Measurements from ENCODE around the gene IL18RAP. TPM values are rescaled to one million over a fixed set of nuclear protein-coding genes. Genes with fewer than 3 reads are reported as not detected.

Gene IL18RAP
- total RNA-seq, 1 experiment from 2014 or later: not detected

DNA sequence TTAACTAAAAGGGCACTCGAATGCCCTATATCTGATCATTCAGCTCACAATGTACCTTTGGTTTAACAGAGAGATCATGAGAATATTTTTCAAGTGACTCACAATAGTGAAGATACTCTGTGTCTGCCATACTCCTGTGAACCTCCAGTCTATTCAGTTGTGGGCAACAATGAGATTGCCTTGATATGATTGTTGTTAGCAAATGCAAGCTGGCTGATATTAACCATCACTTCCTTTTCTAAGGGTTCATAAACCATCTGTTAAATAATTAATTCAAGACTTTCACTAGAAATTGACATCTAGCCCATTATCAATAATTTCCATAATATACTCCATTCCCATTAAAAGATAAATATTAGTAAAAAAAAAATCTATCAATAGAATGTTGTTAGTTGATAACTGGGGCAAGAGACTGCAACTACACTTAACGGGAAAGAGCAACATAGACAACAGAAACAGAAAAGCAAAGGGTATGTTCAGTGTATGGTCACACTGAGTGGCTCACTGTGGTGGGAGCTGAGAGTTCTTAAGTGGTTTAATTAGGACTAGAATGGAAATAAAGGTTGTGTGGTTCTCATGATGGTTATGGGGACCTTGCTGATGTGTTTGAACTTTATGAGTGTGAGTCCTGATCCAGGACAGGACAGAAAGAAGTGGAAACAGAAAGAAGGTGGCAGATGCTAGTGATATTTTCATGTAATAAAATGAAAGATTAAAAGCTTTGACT lies 11.9 kb downstream of the IL18RAP start (continued):
- TF ChIP-seq HMGXB4 (CRISPR knock-in tag; IDR thresholded peaks at IDR 0.05) (no peak), PRDM15 (CRISPR knock-in tag; IDR thresholded peaks at IDR 0.05) (no peak), USF2 (CRISPR knock-in tag; IDR thresholded peaks at IDR 0.05) (no peak)
- TF ChIP-seq, protein P1, sequence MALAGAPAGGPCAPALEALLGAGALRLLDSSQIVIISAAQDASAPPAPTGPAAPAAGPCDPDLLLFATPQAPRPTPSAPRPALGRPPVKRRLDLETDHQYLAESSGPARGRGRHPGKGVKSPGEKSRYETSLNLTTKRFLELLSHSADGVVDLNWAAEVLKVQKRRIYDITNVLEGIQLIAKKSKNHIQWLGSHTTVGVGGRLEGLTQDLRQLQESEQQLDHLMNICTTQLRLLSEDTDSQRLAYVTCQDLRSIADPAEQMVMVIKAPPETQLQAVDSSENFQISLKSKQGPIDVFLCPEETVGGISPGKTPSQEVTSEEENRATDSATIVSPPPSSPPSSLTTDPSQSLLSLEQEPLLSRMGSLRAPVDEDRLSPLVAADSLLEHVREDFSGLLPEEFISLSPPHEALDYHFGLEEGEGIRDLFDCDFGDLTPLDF (CRISPR knock-in tag; IDR thresholded peaks at IDR 0.05): no peak
- TF ChIP-seq, protein P2, sequence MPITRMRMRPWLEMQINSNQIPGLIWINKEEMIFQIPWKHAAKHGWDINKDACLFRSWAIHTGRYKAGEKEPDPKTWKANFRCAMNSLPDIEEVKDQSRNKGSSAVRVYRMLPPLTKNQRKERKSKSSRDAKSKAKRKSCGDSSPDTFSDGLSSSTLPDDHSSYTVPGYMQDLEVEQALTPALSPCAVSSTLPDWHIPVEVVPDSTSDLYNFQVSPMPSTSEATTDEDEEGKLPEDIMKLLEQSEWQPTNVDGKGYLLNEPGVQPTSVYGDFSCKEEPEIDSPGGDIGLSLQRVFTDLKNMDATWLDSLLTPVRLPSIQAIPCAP (CRISPR knock-in tag; IDR thresholded peaks at IDR 0.05): no peak

DNA sequence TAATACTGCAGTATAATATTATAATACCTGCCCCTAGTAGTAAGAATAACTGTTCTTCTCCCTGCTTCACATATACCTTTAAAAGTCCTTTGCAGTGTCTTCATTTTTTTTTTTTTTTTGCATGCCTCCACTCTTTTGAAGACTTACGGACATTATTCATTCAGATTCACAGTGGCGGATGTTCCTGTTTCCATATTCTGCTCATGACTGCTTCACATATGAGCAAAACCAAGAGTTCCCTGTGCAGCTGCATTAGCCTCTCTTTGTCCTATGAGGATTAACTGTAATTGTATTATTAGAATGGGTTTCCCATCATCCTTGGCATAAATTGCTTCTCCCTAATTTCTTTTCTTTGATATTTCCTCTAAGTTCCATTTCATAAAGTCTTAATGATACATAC lies 12.8 kb downstream of the IL18RAP start:
- no peak for ATAC-seq
- Mint-ChIP-seq H3K27me3 (ENCODE audit: low read depth) (no peaks in the 10 kb centered on the region; the same call in 1 of the 2 replicates), H3K4me3 (no peak overlapping the region), H3K9me3 (no peaks in the 10 kb centered on the region), H3K36me3 (no peaks in the 10 kb centered on the region), H3K27ac (no peak overlapping the region), H3K4me1 (no peaks in the 10 kb centered on the region)
- POLR2A ChIA-PET: no interaction called here
- CTCF ChIA-PET: interaction anchor here (0.8 kb wide), 1 partner anchor 134 kb away, joined by 3 read pairs; no protein-coding TSS in a partner anchor
- no peak for DNase-seq (ENCODE audit: low spot score)
- TF ChIP-seq NFATC4 (CRISPR knock-in tag; IDR thresholded peaks at IDR 0.05): no peak

- POLR2A ChIA-PET: no interaction called here
- TF ChIP-seq CBFB (CRISPR knock-in tag; IDR thresholded peaks at IDR 0.05; ENCODE audit: low read depth) (no peak), OVOL2 (CRISPR knock-in tag; IDR thresholded peaks at IDR 0.05; ENCODE audit: borderline replicate concordance) (no peak), KAT7 (CRISPR knock-in tag; IDR thresholded peaks at IDR 0.05; ENCODE audit: borderline replicate concordance) (no peak), ERG (CRISPR knock-in tag; IDR thresholded peaks at IDR 0.05) (no peak), SOX15 (CRISPR knock-in tag; IDR thresholded peaks at IDR 0.05) (no peak), TEAD1 (CRISPR knock-in tag; IDR thresholded peaks at IDR 0.05) (no peak), JUN (CRISPR knock-in tag; IDR thresholded peaks at IDR 0.05) (no peak)
- TF ChIP-seq, protein P3, sequence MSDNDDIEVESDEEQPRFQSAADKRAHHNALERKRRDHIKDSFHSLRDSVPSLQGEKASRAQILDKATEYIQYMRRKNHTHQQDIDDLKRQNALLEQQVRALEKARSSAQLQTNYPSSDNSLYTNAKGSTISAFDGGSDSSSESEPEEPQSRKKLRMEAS (CRISPR knock-in tag; IDR thresholded peaks at IDR 0.05): no peak
- TF ChIP-seq, protein P4, sequence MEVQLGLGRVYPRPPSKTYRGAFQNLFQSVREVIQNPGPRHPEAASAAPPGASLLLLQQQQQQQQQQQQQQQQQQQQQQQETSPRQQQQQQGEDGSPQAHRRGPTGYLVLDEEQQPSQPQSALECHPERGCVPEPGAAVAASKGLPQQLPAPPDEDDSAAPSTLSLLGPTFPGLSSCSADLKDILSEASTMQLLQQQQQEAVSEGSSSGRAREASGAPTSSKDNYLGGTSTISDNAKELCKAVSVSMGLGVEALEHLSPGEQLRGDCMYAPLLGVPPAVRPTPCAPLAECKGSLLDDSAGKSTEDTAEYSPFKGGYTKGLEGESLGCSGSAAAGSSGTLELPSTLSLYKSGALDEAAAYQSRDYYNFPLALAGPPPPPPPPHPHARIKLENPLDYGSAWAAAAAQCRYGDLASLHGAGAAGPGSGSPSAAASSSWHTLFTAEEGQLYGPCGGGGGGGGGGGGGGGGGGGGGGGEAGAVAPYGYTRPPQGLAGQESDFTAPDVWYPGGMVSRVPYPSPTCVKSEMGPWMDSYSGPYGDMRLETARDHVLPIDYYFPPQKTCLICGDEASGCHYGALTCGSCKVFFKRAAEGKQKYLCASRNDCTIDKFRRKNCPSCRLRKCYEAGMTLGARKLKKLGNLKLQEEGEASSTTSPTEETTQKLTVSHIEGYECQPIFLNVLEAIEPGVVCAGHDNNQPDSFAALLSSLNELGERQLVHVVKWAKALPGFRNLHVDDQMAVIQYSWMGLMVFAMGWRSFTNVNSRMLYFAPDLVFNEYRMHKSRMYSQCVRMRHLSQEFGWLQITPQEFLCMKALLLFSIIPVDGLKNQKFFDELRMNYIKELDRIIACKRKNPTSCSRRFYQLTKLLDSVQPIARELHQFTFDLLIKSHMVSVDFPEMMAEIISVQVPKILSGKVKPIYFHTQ (CRISPR knock-in tag; IDR thresholded peaks at IDR 0.05): no peak
- TF ChIP-seq, protein P5, sequence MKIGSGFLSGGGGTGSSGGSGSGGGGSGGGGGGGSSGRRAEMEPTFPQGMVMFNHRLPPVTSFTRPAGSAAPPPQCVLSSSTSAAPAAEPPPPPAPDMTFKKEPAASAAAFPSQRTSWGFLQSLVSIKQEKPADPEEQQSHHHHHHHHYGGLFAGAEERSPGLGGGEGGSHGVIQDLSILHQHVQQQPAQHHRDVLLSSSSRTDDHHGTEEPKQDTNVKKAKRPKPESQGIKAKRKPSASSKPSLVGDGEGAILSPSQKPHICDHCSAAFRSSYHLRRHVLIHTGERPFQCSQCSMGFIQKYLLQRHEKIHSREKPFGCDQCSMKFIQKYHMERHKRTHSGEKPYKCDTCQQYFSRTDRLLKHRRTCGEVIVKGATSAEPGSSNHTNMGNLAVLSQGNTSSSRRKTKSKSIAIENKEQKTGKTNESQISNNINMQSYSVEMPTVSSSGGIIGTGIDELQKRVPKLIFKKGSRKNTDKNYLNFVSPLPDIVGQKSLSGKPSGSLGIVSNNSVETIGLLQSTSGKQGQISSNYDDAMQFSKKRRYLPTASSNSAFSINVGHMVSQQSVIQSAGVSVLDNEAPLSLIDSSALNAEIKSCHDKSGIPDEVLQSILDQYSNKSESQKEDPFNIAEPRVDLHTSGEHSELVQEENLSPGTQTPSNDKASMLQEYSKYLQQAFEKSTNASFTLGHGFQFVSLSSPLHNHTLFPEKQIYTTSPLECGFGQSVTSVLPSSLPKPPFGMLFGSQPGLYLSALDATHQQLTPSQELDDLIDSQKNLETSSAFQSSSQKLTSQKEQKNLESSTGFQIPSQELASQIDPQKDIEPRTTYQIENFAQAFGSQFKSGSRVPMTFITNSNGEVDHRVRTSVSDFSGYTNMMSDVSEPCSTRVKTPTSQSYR (CRISPR knock-in tag; IDR thresholded peaks at IDR 0.05): no peak
These were observed 13.4 kb downstream of the IL18RAP start for GRCh38 chr2:102436323-102436722.

More at GRCh38 chr2:102436323-102436722, 13.4 kb downstream of the IL18RAP start:
- DNase-seq (ENCODE audit: low spot score) (no peak), ATAC-seq (no peak)
- CTCF ChIA-PET: interaction anchor here (0.8 kb wide), 1 partner anchor 134 kb away, joined by 3 read pairs; no protein-coding TSS in a partner anchor
- Mint-ChIP-seq H3K9me3 (no peaks in the 10 kb centered on the region), H3K4me1 (no peaks in the 10 kb centered on the region), H3K27me3 (ENCODE audit: low read depth) (no peaks in the 10 kb centered on the region; the same call in 1 of the 2 replicates), H3K27ac (no peak overlapping the region), H3K4me3 (no peak overlapping the region), H3K36me3 (no peaks in the 10 kb centered on the region)

All from WTC11 (cell line).